HCT116 (cell line): Measurements from ENCODE around the gene TMTC1. TPM values are rescaled to one million over a fixed set of nuclear protein-coding genes. Genes with fewer than 3 reads are reported as not detected.
"Not testable (repeated sequence)": the region's sequence is repeated elsewhere in the genome, so short reads cannot be mapped to it uniquely, and the experiment has no call there.

Source experiments
- ATAC-seq: fragments of 200-7000 bp; cut with Tn5 transposase; 2 replicates; pipeline ENCODE4 v1.9.1; 2020; ENCODE audit warnings: mild to moderate bottlenecking, moderate library complexity
- BruUV-seq: library from RNA; stranded (reverse); fragments of 400-500 nt; replicated peaks from 2 replicates; lab custom pipeline; 2021; lab: Mats Ljungman, UMichigan
- CTCF ChIA-PET: fragments of 300-600 bp; sonication (Branson Sonifier 250); formaldehyde crosslinking; loops from one replicate; lab custom pipeline; 2021; ENCODE audit warnings: antibody characterized with exemption; lab: Charles Lee
- POLR2A ChIA-PET: fragments of 300-600, 350-600 bp; sonication (Branson Sonifier 250); formaldehyde crosslinking; loops from one replicate; lab custom pipeline; 2021; ENCODE audit warnings: antibody characterized with exemption; lab: Charles Lee
- RAD21 ChIA-PET, 2 experiments: fragments of 300-600 bp; sonication (Branson Sonifier 250); formaldehyde crosslinking; loops; one replicate each; lab custom pipeline; 2023; ENCODE audit warnings: low total read pairs in 2 of 2; ENCODE audit not compliant: uncharacterized antibody in 2 of 2, unreplicated experiment in 2 of 2, low non-redundant PET in 1 of 2; lab: Charles Lee
- DNase-seq: peaks from one replicate; pipeline ENCODE4 v3.0.0-alpha.2; 2010; ENCODE audit warnings: low read depth, low spot score
- H2AFZ ChIP-seq: fragments of 200-600 bp; shearing (Covaris generic), sonication (generic); 2 replicates; pipeline ENCODE4 v1.6.1; 2017; ENCODE audit warnings: low read depth, mixed run types, mixed read lengths, antibody characterized with exemption, low read length; ENCODE audit not compliant: poor library complexity, severe bottlenecking
- H3K27ac ChIP-seq: 2 replicates; pipeline ENCODE4 v1.5.1; 2012; ENCODE audit warnings: low read depth, low read length
- H3K27me3 ChIP-seq: fragments of 200-600 bp; sonication (generic); 2 replicates; pipeline ENCODE4 v1.6.1; 2016; ENCODE audit warnings: mixed run types, low read length, mixed read lengths; ENCODE audit not compliant: insufficient read depth
- H3K36me3 ChIP-seq, 2 experiments: fragments of 200-500 bp in 1 of 2; fragments of 200-600 bp in 1 of 2; sonication (Bioruptor generic) in 1 of 2; sonication (generic) in 1 of 2; 2 replicates each; pipeline versions ENCODE4 v1.5.1 to v1.6.1; 2014 to 2016; ENCODE audit warnings: low read length in 2 of 2, inconsistent platforms in 1 of 2, mixed read lengths in 1 of 2, mixed run types in 1 of 2; ENCODE audit not compliant: insufficient read depth in 2 of 2, control insufficient read depth in 1 of 2
- H3K4me1 ChIP-seq, 2 experiments: fragments of 200-600 bp in 1 of 2; sonication (generic) in 1 of 2; 2 replicates each; pipeline versions ENCODE4 v1.5.1 to v1.6.1; 2012 to 2017; ENCODE audit warnings: low read length in 2 of 2, inconsistent platforms in 1 of 2, mild to moderate bottlenecking in 1 of 2, mixed read lengths in 1 of 2, mixed run types in 1 of 2, moderate library complexity in 1 of 2; ENCODE audit not compliant: insufficient read depth in 2 of 2, control insufficient read depth in 1 of 2
- H3K4me2 ChIP-seq: fragments of 200-600 bp; sonication (generic); 2 replicates; pipeline ENCODE4 v1.6.1; 2017; ENCODE audit warnings: mixed run types, low read length, mixed read lengths
- H3K4me3 ChIP-seq, 2 experiments: fragments of 200-600 bp in 1 of 2; sonication (generic) in 1 of 2; replicated peaks in 1 of 2; 2 replicates each; pipeline ENCODE4 v1.5.1; 2011 to 2016; ENCODE audit warnings: low read length in 2 of 2, control low read depth in 1 of 2, low read depth in 1 of 2, mild to moderate bottlenecking in 1 of 2, mixed read lengths in 1 of 2, mixed run types in 1 of 2
- H3K79me2 ChIP-seq: fragments of 200-600 bp; sonication (generic); 2 replicates; pipeline ENCODE4 v1.6.1; 2017; ENCODE audit warnings: mild to moderate bottlenecking, mixed run types, low read length, moderate library complexity, mixed read lengths; ENCODE audit not compliant: insufficient read depth
- H3K9ac ChIP-seq: fragments of 200-600 bp; sonication (generic); 2 replicates; pipeline ENCODE4 v1.6.1; 2016; ENCODE audit warnings: low read length, mixed read lengths
- H3K9me2 ChIP-seq: fragments of 200-600 bp; sonication (generic), shearing (Covaris generic); 2 replicates; pipeline ENCODE4 v1.6.1; 2017; ENCODE audit warnings: mixed run types, mild to moderate bottlenecking, moderate library complexity; ENCODE audit not compliant: insufficient read depth
- H3K9me3 ChIP-seq, 2 experiments: fragments of 200-500 bp in 1 of 2; fragments of 200-600 bp in 1 of 2; sonication (Bioruptor generic) in 1 of 2; sonication (generic) in 1 of 2; 2 replicates each; pipeline ENCODE4 v1.6.1; 2014 to 2017; ENCODE audit warnings: low read length in 2 of 2, mixed read lengths in 2 of 2, inconsistent platforms in 1 of 2, low read depth in 1 of 2, mild to moderate bottlenecking in 1 of 2, mixed run types in 1 of 2, moderate library complexity in 1 of 2; ENCODE audit not compliant: control insufficient read depth in 1 of 2, insufficient read depth in 1 of 2
- H4K20me1 ChIP-seq: fragments of 200-600 bp; sonication (generic), shearing (Covaris generic); 2 replicates; pipeline ENCODE4 v1.6.1; 2017; ENCODE audit warnings: mixed run types, mild to moderate bottlenecking, moderate library complexity; ENCODE audit not compliant: insufficient read depth
- CEBPB ChIP-seq: IDR thresholded peaks from 2 replicates; pipeline ENCODE4 v1.6.1; 2012; ENCODE audit warnings: low read depth
- EGR1 ChIP-seq: IDR thresholded peaks from 2 replicates; pipeline ENCODE4 v1.6.1; 2012; ENCODE audit warnings: low read depth
- ELF1 ChIP-seq: IDR thresholded peaks from 2 replicates; pipeline ENCODE4 v1.6.1; 2012; ENCODE audit warnings: low read depth, borderline replicate concordance
- EZH2phosphoT487 ChIP-seq: fragments of 200-600 bp; IDR thresholded peaks from 2 replicates; pipeline ENCODE4 v1.6.1; 2018; ENCODE audit warnings: antibody characterized with exemption, borderline replicate concordance
- FOSL1 ChIP-seq: IDR thresholded peaks from 2 replicates; pipeline ENCODE4 v1.6.1; 2012; ENCODE audit warnings: low read depth
- JUND ChIP-seq: IDR thresholded peaks from 2 replicates; pipeline ENCODE4 v1.6.1; 2012
- MAX ChIP-seq: IDR thresholded peaks from 2 replicates; pipeline ENCODE4 v1.6.1; 2012
- POLR2A ChIP-seq: IDR thresholded peaks from 2 replicates; pipeline ENCODE4 v1.7.0; 2011; ENCODE audit warnings: borderline replicate concordance; ENCODE audit not compliant: insufficient read depth, insufficient read length; ENCODE audit errors: extremely low read depth
- POLR2AphosphoS5 ChIP-seq: IDR thresholded peaks from 2 replicates; pipeline ENCODE4 v1.6.1; 2011; ENCODE audit warnings: mild to moderate bottlenecking, low read depth, low read length, moderate library complexity
- RAD21 ChIP-seq: IDR thresholded peaks from 2 replicates; pipeline ENCODE4 v1.6.1; 2012; ENCODE audit warnings: low read depth, mild to moderate bottlenecking
- SIN3A ChIP-seq: IDR thresholded peaks from 2 replicates; pipeline ENCODE4 v1.6.1; 2012; ENCODE audit warnings: low read depth
- SP1 ChIP-seq: IDR thresholded peaks from 2 replicates; pipeline ENCODE4 v1.6.1; 2012; ENCODE audit warnings: low read depth
- SRF ChIP-seq: IDR thresholded peaks from 2 replicates; pipeline ENCODE4 v1.6.1; 2012; ENCODE audit warnings: low read depth
- TCF7L2 ChIP-seq: IDR thresholded peaks from 2 replicates; pipeline ENCODE4 v1.7.0; 2011; ENCODE audit warnings: borderline replicate concordance, inconsistent platforms; ENCODE audit not compliant: insufficient read depth, insufficient read length; ENCODE audit errors: extremely low read depth
- YY1 ChIP-seq: IDR thresholded peaks from 2 replicates; pipeline ENCODE4 v1.6.1; 2011; ENCODE audit warnings: low read length, low read depth, moderate library complexity, mild to moderate bottlenecking; ENCODE audit not compliant: insufficient replicate concordance; ENCODE audit errors: extremely low read depth
- ZFX ChIP-seq: fragments of 450-650 bp; IDR thresholded peaks from 2 replicates; pipeline ENCODE4 v1.6.1; 2017
- ZNF274 ChIP-seq: fragments of 200-500 bp; sonication (Bioruptor generic); IDR thresholded peaks from 2 replicates; pipeline ENCODE4 v1.6.1; 2014; ENCODE audit warnings: mild to moderate bottlenecking, low read depth, low read length, inconsistent platforms
- intact Hi-C: fragments of 100-400 bp; cut with micrococcal nuclease; formaldehyde crosslinking; loops from 2 replicates; pipeline ENCODE4 v1.10.0; 2022
- total RNA-seq: library from RNA; stranded (reverse); gene quantifications from one replicate; pipeline ENCODE4 v1.2.1, GENCODE V29; 2021; ENCODE audit not compliant: unreplicated experiment
- TF ChIP-seq, protein P1 (sequence below): IDR thresholded peaks from 2 replicates; pipeline ENCODE4 v1.6.1; 2012

Gene TMTC1
- total RNA-seq, 1 experiment from 2014 or later = 2.0 TPM

DNA sequence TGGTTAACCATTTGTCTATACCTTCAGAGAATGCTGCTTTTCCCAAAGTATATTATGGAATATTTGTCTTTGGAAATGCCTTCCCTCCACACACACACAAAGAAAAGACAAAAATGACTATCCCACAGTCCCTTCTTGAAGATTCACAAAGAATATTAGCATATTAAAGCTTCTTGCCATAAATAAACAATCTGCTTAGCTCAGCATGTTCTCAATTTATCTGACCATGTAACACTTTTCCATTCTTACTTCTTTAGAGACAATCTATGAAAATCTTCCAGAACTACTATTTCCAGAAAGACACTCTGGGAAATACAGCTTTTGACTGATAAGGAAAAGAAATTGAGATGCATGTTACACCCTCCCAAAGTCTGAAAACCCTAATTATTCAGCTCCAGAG lies 227.4 kb downstream of the TMTC1 start:
- Histone ChIP-seq H3K4me3 (no peak overlapping the region), H3K4me2 (no peak overlapping the region), H3K9me2 (no peaks in the 10 kb centered on the region), H2AFZ (no peak overlapping the region), H3K36me3 (no peaks in the 10 kb centered on the region), H3K79me2 (no peaks in the 10 kb centered on the region), H3K27ac (no peak overlapping the region), H3K4me1 (no peaks in the 10 kb centered on the region), H3K9me3 (no peaks in the 10 kb centered on the region), H3K27me3 (no peaks in the 10 kb centered on the region), H3K9ac (no peak overlapping the region), H4K20me1 (no peaks in the 10 kb centered on the region)
- no peak for ATAC-seq
- POLR2A ChIA-PET = no interaction called here
- DNase-seq = no peak
- BruUV-seq = no TSS peak
- TF ChIP-seq ELF1 (no peak), TCF7L2 (no peak), FOSL1 (no peak), RAD21 (no peak), SIN3A (no peak), EZH2phosphoT487 (no peak), JUND (no peak), SP1 (no peak), ZFX (no peak), SRF (no peak), POLR2AphosphoS5 (no peak), POLR2A (no peak), CEBPB (no peak), ZNF274 (no peak), EGR1 (no peak), YY1 (no peak), MAX (no peak)
- TF ChIP-seq, protein P1, sequence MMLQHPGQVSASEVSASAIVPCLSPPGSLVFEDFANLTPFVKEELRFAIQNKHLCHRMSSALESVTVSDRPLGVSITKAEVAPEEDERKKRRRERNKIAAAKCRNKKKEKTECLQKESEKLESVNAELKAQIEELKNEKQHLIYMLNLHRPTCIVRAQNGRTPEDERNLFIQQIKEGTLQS = no peak
- RAD21 ChIA-PET = no interaction called here
- intact Hi-C loops = no loop called here
- CTCF ChIA-PET = no interaction called here

- H3K79me2 ChIP-seq, H3K27ac ChIP-seq, H3K4me3 ChIP-seq, RAD21 ChIA-PET, POLR2A ChIA-PET, H3K36me3 ChIP-seq, H3K4me1 ChIP-seq, H4K20me1 ChIP-seq, H3K9ac ChIP-seq, H3K9me2 ChIP-seq, intact Hi-C loops, DNase-seq, H3K4me2 ChIP-seq, H3K9me3 ChIP-seq, CTCF ChIA-PET, H3K27me3 ChIP-seq, BruUV-seq, ATAC-seq, H2AFZ ChIP-seq: not testable (repeated sequence)
These were observed 228.3 kb downstream of the TMTC1 start for GRCh38 chr12:29555451-29555850.
